ENCODE data around the gene SLC2A13. TPM values are rescaled to one million over a fixed set of nuclear protein-coding genes. Genes with fewer than 3 reads are reported as not detected.

The SLC2A13 gene
- total RNA-seq, 2 donors from 2014 or later, result 14.5 to 20.0 TPM

DNA sequence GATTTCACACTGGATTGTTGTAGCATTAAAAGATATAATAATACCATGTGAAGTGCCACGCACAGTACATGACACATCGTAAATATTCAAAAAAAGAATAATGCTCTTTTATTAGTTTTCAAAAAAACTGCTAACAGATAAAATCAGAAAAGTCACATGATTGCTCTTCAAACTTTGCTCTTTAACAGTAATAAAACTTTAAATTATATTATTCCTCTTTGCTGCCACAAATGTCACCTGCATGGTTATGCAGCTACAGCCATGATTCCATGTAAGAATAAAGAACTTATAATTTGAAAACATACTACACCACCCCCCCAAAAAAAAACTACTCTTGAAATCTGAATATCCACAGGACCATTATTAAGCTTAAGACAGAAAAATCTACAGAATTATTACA, 90.0 kb downstream of the SLC2A13 start:
- peaks cover 0 to 4% of the 10 kb centered on the region in 2 donors for H3K4me1 ChIP-seq (ENCODE audit: control insufficient read depth in 1 of 2, low read depth in 2 of 2)
- TF ChIP-seq, protein P1, sequence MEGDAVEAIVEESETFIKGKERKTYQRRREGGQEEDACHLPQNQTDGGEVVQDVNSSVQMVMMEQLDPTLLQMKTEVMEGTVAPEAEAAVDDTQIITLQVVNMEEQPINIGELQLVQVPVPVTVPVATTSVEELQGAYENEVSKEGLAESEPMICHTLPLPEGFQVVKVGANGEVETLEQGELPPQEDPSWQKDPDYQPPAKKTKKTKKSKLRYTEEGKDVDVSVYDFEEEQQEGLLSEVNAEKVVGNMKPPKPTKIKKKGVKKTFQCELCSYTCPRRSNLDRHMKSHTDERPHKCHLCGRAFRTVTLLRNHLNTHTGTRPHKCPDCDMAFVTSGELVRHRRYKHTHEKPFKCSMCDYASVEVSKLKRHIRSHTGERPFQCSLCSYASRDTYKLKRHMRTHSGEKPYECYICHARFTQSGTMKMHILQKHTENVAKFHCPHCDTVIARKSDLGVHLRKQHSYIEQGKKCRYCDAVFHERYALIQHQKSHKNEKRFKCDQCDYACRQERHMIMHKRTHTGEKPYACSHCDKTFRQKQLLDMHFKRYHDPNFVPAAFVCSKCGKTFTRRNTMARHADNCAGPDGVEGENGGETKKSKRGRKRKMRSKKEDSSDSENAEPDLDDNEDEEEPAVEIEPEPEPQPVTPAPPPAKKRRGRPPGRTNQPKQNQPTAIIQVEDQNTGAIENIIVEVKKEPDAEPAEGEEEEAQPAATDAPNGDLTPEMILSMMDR (IDR thresholded peaks at IDR 0.05), result no peak
- no peaks in the 10 kb centered on the region for H3K27me3 ChIP-seq (replicated peaks; ENCODE audit: insufficient read depth)
- H3K4me3 ChIP-seq, result no peak overlapping the region
- ATAC-seq (ENCODE audit: insufficient number of reproducible peaks, low FRiP score, low read depth) (no peak), DNase-seq (ENCODE audit: low spot score) (no peak)
- H3K27ac ChIP-seq, result no peak overlapping the region
- H3K36me3 ChIP-seq, result no peaks in the 10 kb centered on the region
- H3K9me3 ChIP-seq, result no peaks in the 10 kb centered on the region

DNA sequence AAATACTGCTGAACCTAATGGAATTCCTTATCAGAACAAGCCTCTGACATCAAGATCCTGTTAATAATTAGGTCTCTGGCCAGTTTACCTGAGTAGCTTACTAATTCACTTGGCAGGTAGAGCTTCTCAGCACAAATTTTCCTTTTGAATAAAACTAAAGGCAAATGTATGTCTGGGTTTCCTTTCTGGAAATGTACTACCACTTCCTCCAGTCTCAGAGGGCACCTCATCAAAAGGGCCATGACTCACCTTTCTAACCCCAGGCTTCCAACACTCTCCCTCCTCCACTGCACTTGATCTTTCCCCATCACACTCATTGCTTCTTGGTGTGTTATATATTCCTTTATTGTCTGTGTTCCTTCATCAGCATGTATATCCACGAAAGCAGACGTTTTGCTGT, 90.5 kb downstream of the SLC2A13 start:
- TF ChIP-seq, protein P1 (IDR thresholded peaks at IDR 0.05), result no peak
- no peaks in the 10 kb centered on the region for H3K27me3 ChIP-seq (replicated peaks; ENCODE audit: insufficient read depth)
- H3K27ac ChIP-seq, result no peak overlapping the region
- no peak overlapping the region for H3K4me3 ChIP-seq
- ATAC-seq (ENCODE audit: insufficient number of reproducible peaks, low FRiP score, low read depth) (no peak), DNase-seq (ENCODE audit: low spot score) (no peak)
- no peaks in the 10 kb centered on the region for H3K9me3 ChIP-seq
- peaks cover 0 to 4% of the 10 kb centered on the region in 2 donors for H3K4me1 ChIP-seq (ENCODE audit: control insufficient read depth in 1 of 2, low read depth in 2 of 2)
- H3K36me3 ChIP-seq, result no peaks in the 10 kb centered on the region

DNA sequence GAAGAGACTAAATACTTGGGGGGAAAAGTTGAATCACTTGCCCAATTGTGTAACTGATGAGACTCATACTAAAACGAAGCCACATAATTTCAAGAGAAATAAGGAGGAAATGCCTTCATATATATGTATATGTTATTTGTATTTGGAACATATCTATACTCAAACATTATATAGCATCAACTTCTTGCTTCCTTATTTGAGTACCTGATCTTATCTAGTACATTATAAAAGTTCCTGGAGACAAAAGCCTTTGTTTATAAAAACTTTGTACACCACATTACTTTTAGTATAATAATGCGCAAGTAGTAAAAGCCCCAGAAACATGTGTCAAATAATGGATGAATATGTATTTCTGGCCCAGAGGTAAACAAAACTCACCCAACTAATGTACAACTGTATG, 92.0 kb downstream of the SLC2A13 start:
- Histone ChIP-seq H3K27ac (no peak overlapping the region), H3K4me1 (ENCODE audit: control insufficient read depth in 1 of 2, low read depth in 2 of 2) (peaks cover 0 to 4% of the 10 kb centered on the region in 2 donors), H3K27me3 (replicated peaks; ENCODE audit: insufficient read depth) (no peaks in the 10 kb centered on the region), H3K4me3 (no peak overlapping the region), H3K9me3 (no peaks in the 10 kb centered on the region), H3K36me3 (no peaks in the 10 kb centered on the region)
- TF ChIP-seq, protein P1 (IDR thresholded peaks at IDR 0.05), result no peak
- no peak for DNase-seq (ENCODE audit: low spot score)
- no peak for ATAC-seq (ENCODE audit: insufficient number of reproducible peaks, low FRiP score, low read depth)

DNA sequence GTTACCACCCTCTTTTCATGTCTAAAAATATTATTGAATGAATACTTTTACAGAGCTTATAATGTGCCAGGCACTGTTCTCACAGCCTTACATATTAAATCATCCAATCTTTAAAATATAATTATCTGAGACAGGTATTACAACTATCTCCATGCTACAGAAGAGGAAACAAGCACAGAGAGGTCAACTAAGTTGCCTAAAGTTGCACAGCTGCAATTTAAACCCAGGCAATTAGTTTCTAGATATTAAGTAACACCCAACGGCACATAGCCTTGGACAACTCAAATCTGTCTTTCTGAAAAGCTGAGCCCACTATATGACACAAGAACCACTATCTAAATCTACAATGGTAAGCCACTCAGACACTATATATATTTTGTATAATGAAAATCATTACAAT, 92.6 kb downstream of the SLC2A13 start:
- Histone ChIP-seq H3K9me3 (no peaks in the 10 kb centered on the region), H3K27me3 (replicated peaks; ENCODE audit: insufficient read depth) (no peaks in the 10 kb centered on the region), H3K36me3 (no peaks in the 10 kb centered on the region), H3K4me1 (ENCODE audit: control insufficient read depth in 1 of 2, low read depth in 2 of 2) (peaks cover 0 to 4% of the 10 kb centered on the region in 2 donors), H3K27ac (no peak overlapping the region), H3K4me3 (no peak overlapping the region)
- ATAC-seq (ENCODE audit: insufficient number of reproducible peaks, low FRiP score, low read depth) (no peak), DNase-seq (ENCODE audit: low spot score) (no peak)
- TF ChIP-seq, protein P1 (IDR thresholded peaks at IDR 0.05), result no peak

DNA sequence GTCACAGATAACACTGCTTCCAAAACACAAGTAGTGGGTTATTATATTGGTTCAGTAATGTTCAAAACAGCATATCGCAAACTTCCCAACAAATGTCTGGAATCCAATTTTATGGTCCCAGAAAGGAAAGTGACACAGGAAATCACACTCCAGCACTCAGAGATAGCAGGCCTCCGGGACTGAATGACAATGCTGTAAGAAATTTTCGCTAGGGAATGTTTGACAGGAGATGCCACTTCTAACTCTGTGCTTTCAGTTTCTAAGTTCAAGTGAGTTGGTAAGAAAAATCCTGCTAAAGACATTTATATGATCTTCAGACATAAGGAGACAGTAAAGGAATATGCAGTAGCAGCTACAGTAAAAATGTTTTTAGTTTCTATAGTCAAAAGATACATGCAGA, 93.2 kb downstream of the SLC2A13 start:
- Histone ChIP-seq H3K4me1 (ENCODE audit: control insufficient read depth in 1 of 2, low read depth in 2 of 2) (peaks cover 0 to 4% of the 10 kb centered on the region in 2 donors), H3K27me3 (replicated peaks; ENCODE audit: insufficient read depth) (no peaks in the 10 kb centered on the region), H3K27ac (no peak overlapping the region), H3K36me3 (no peaks in the 10 kb centered on the region), H3K4me3 (no peak overlapping the region), H3K9me3 (no peaks in the 10 kb centered on the region)
- ATAC-seq (ENCODE audit: insufficient number of reproducible peaks, low FRiP score, low read depth) (no peak), DNase-seq (ENCODE audit: low spot score) (no peak)
- TF ChIP-seq, protein P1 (IDR thresholded peaks at IDR 0.05), result no peak

Measured in thoracic aorta (tissue), 2 donors.